ENCODE results near the gene PHF11.
"Not testable (repeated sequence)": the region's sequence is repeated elsewhere in the genome, so short reads cannot be mapped to it uniquely, and the experiment has no call there.

The PHF11 gene

GRCh38 chr13:49550942-49551644 is 55.3 kb downstream of the PHF11 start:
- peak; percentile 78 for DNase-seq

DNA sequence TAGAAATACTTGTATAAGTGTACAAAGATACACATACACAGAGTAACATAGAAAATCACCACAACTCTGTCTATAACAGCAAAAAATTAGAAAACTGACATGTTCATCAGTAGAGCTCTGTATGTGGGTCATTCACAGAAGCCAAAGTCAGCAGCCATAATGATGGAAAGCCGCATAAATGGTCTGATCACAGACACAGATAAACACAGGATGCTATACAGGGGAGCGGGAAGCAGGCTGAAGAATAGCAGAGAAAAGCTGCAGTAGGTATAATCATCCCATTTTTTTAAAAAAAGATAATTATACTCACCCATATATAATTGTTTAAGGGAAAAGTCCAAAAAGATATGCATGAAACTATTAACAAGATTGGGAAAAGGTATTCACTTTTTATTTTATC is 58.1 kb downstream of the PHF11 start:
- DNase-seq, result no peak

DNA sequence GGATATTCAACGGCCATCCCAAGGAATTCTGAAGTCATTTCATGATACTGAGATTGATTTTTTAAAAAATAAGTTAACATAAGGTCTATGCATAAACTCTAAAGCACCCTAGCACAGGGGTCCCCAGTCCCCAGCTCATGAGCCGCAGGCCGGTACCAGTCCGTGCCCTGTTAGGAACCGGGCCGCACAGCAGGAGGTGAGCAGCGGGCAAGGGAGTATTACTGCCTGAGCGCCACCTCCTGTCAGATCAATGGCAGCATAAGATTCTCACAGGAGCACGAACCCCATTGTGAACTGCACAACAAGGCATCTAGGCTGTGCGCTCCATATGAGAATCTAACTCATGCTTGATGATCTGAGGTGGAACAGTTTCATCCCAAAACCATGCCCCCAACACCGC is 58.6 kb downstream of the PHF11 start:
- no peak for DNase-seq

DNA sequence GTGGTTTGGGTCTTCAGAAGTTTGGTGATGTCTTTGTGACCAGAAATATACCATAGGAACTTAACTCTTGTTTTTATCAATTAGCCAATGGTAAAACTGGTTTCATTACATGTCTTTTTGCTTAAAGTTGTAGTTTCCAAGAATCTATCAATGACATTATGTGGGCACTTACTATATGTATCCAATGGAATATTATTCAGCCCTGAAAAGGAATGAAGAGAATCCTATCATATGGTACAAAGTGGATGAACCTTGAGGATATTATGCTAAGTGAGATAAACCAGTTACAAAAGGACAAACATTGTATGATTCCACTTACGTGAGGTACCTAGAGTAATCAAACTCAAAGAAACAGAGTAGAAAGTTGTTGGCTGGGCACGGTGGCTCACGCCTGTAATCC is 63.3 kb downstream of the PHF11 start:
- DNase-seq, result no peak

DNA sequence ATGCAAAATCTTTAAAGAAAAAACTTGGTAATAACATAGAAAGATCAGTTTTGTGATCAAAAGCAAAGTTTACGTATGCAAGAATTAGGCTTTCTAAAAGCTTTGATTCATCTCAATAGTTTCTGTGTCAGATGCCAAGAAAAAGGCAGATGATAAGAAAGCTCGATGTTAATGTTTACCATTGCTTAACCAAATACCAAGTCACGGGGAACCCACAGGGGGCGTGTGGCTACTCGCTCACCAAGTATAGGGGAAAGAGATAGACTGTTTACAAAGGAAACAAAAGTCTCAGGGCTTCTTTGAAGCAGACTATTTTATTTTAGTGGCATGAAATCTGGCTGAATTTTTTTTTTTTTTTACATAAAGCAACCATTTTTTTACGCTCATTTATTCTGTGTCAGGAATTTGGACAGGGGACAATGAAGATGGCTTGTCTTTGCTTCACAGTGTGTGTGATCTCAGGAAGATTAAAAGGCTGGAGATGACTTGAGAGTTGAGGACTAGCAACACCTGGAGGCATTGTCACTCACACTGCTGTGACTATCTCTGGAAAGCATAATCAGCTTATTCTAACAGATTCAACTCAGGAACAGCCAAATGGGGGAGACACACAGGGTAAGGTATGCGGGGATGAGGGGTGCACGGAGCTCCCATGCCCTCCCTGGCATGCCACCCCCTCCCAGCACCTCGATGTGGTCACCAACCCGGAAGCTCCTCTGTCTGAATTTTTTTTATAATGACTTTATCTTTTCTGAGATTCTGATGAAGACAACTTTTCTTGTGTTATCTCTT is 64.7 kb downstream of the PHF11 start:
- peak; percentile 65 for DNase-seq

DNA sequence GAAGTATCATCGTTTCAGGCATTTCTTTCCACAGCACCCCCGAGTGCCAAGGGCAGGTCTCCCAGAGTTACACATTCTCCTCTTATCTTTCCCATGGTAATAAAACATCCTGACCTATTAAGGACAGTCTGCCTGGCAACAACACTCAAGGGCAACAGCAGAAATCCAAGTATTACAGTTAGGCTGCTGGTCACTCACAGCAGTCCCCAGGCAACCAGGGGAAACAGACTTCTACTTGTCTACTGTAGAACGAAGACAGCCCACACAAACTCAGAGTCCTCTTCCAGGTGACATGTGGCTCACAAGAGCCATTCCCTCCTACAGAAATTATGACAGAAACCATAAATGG is 65.3 kb downstream of the PHF11 start:
- no peak for DNase-seq

DNA sequence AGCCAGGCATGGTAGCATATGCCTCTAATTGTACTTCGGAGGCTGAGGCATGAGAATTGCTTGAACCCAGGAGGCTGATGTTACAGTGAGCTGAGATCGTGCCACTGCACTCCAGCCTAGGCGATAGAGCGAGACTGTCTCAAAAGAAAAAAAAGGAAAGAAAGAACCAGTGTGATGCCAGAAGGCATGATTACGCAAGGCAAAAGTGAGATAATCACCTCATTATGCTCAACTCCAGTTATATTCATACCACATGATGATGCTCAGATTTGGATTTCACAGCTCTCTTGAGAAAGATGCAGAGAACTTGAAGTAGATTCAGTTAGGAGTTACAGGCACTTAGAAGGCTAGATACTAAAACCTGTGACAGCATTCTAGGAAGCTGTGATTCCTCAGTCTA is 67.8 kb downstream of the PHF11 start:
- peak; percentile 51 for DNase-seq

- not testable (repeated sequence) for DNase-seq
Measured at GRCh38 chr13:49565461-49565860, 69.7 kb downstream of the PHF11 start.

GRCh38 chr13:49566461-49566860 is 70.7 kb downstream of the PHF11 start:
- peak; percentile 51 for DNase-seq

GRCh38 chr13:49567491-49567890 is 71.7 kb downstream of the PHF11 start:
- DNase-seq, result peak; percentile 80

DNA sequence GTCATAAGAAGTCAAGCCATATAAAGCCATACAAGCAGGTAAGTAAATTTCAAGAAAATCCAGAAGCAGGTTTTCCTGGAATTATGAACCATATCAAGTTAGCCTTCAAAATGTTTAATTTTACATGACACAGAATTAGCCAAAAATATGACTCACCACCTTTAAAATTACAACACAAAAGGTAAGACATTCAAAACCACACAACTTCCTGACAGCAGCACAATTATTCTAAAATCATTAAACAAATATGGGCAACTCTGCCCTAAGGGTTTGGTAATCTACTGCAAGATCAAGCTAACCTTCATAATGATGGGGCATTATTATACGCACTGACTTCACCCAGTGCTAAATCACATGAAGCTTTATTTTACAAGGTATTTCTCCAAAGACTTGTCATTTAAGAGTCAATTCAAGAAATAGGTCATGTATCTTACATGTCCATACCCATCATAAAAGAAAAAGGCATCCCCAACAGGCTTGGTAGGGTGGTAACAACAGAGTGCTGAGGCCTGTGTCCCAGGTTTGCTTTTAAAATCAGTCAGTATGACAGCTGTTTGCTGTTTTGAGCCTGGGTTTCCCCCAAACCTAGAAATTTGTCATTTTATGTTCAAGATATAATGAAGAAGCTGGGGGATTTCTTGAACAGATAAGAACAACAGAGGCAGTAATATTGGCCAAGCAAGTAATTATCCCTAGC is 74.4 kb downstream of the PHF11 start:
- DNase-seq, result no peak

GRCh38 chr13:49571299-49572240 is 75.8 kb downstream of the PHF11 start:
- no peak for DNase-seq
